Measurements from ENCODE around the gene HIPK2. TPM values are rescaled to one million over a fixed set of nuclear protein-coding genes. Genes with fewer than 3 reads are reported as not detected.

HIPK2 gene
- total and polyA plus RNA-seq, 8 donors, result 3.4 to 103 (median 38.6) TPM

DNA sequence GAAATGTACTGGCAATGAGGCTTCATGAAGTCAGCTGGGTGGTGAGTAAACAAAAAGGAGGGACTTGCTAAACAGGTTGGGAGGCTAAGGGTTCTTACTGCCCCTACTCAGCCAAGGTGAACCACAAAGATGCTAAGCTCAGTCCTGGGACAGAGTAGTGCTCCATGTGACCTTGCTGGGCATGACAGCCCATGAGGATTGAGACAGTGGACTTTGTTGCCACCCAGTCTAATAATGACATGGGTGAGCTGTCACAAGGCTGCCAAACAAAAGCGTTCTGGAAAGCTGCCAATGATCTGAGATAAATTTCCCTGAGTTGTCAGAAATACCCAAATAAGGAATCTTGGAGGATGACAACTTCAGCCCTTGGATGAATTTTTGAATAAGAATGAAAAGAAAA lies 179.2 kb downstream of the HIPK2 start:
- no peak overlapping the region for H3K27ac ChIP-seq
- DNase-seq, result peak in 1 of 2 donors; percentile 41
- no peaks in the 10 kb centered on the region for H3K27me3 ChIP-seq
- intact Hi-C loops (cut with DNase I; ENCODE audit: low total_unique reads), result no loop called here
- H3K9me3 ChIP-seq, result no peaks in the 10 kb centered on the region
- H3K4me3 ChIP-seq, result no peak overlapping the region
- TF ChIP-seq POLR2A (IDR thresholded peaks at IDR 0.05), result no peak
- TF ChIP-seq CTCF (IDR thresholded peaks at IDR 0.05), result no peak
- peak in 1 of 3 donors; percentile 15 for TF ChIP-seq POLR2AphosphoS5 (IDR thresholded peaks at IDR 0.05)
- no peak for TF ChIP-seq EP300 (IDR thresholded peaks at IDR 0.05)
- WGBS, 5 donors, result 38 to 50% (median 44%) methylated on average over 1 of the region's 1 CpG
- peaks cover 84 to 100% (median 100%) of the 10 kb centered on the region in 4 donors for H3K36me3 ChIP-seq
- H3K4me1 ChIP-seq, result peaks cover 0 to 8% (median 2%) of the 10 kb centered on the region in 4 donors

- Histone ChIP-seq H3K36me3 (peaks cover 87 to 100% (median 100%) of the 10 kb centered on the region in 4 donors), H3K27ac (no peak overlapping the region), H3K27me3 (no peaks in the 10 kb centered on the region), H3K9me3 (no peaks in the 10 kb centered on the region), H3K4me1 (peaks cover 0 to 8% (median 2%) of the 10 kb centered on the region in 4 donors), H3K4me3 (no peak overlapping the region)
- WGBS, 5 donors, result 81 to 100% (median 95%) methylated on average over 4 to 5 of the region's 5 CpGs
- intact Hi-C loops (cut with DNase I; ENCODE audit: low total_unique reads), result no loop called here
- DNase-seq, result no peak
- no peak for TF ChIP-seq CTCF (IDR thresholded peaks at IDR 0.05)
- no peak for TF ChIP-seq POLR2AphosphoS5 (IDR thresholded peaks at IDR 0.05)
- TF ChIP-seq EP300 (IDR thresholded peaks at IDR 0.05), result no peak
- TF ChIP-seq POLR2A (IDR thresholded peaks at IDR 0.05), result no peak
These were observed 180.8 kb downstream of the HIPK2 start for GRCh38 chr7:139597028-139597427.

GRCh38 chr7:139596626-139597025 lies 181.2 kb downstream of the HIPK2 start:
- peaks cover 85 to 100% (median 100%) of the 10 kb centered on the region in 4 donors for H3K36me3 ChIP-seq
- H3K4me1 ChIP-seq, result peaks cover 0 to 8% (median 2%) of the 10 kb centered on the region in 4 donors
- WGBS, 5 donors, result 92 to 94% (median 93%) methylated on average over 17 of the region's 17 CpGs
- H3K9me3 ChIP-seq, result no peaks in the 10 kb centered on the region
- no peak overlapping the region for H3K4me3 ChIP-seq
- intact Hi-C loops (cut with DNase I; ENCODE audit: low total_unique reads), result no loop called here
- no peaks in the 10 kb centered on the region for H3K27me3 ChIP-seq
- no peak for DNase-seq
- TF ChIP-seq CTCF (IDR thresholded peaks at IDR 0.05) (no peak), POLR2AphosphoS5 (IDR thresholded peaks at IDR 0.05) (no peak), EP300 (IDR thresholded peaks at IDR 0.05) (no peak), POLR2A (IDR thresholded peaks at IDR 0.05) (no peak)
- no peak overlapping the region for H3K27ac ChIP-seq

DNA sequence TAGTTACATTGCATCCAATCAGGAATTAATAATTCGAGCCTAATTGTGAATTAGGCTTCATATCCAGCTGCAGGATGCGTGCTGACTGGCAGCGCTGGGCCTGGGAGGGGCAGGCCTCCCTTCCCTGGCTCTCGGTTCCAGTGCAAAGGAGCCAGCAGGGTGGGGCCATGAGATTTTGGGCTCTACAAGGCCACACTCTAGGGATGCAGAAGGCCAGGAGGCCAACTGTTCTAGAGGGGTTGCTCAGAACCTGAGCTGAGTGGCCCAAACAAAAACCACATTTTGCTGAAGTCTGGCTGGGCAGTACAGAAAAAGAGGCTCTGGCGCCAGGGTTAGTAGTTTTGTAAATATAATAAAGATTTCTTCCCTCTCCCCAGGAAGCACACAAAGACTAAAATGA lies 182.0 kb downstream of the HIPK2 start:
- Histone ChIP-seq H3K27me3 (no peaks in the 10 kb centered on the region), H3K4me3 (no peak overlapping the region), H3K9me3 (no peaks in the 10 kb centered on the region), H3K27ac (no peak overlapping the region), H3K36me3 (peaks cover 76 to 100% (median 100%) of the 10 kb centered on the region in 4 donors), H3K4me1 (peaks cover 0 to 8% (median 2%) of the 10 kb centered on the region in 4 donors)
- 76 to 84% (median 81%) methylated on average over 5 of the region's 5 CpGs for WGBS, 5 donors
- no peak for TF ChIP-seq CTCF (IDR thresholded peaks at IDR 0.05)
- TF ChIP-seq POLR2A (IDR thresholded peaks at IDR 0.05), result no peak
- no peak for TF ChIP-seq POLR2AphosphoS5 (IDR thresholded peaks at IDR 0.05)
- no peak for TF ChIP-seq EP300 (IDR thresholded peaks at IDR 0.05)
- intact Hi-C loops (cut with DNase I; ENCODE audit: low total_unique reads), result no loop called here
- peak in 1 of 2 donors; percentile 23 for DNase-seq

Data from stomach (tissue), 9 donors.